ENCODE results near the gene CARF.

DNA sequence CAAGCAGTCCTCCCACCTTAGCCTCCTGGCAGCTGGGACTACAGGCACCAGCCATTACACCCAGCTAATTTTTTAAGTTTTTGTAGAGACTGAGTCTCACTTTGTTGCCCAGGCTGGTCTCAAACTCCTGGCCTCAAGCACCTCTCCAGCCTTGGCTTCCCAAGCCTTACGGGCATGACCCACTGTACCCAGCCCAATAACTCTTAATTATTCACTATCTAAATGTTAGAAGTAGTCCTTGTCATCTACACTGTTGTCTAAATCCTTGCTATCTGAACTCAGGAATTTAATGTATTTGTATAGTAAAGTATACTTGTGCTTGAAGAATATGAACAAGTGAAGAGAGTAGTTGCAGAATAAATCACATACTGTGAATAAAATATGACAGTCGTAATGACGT lies 64.7 kb downstream of the CARF start:
- TF ChIP-seq, protein P1, sequence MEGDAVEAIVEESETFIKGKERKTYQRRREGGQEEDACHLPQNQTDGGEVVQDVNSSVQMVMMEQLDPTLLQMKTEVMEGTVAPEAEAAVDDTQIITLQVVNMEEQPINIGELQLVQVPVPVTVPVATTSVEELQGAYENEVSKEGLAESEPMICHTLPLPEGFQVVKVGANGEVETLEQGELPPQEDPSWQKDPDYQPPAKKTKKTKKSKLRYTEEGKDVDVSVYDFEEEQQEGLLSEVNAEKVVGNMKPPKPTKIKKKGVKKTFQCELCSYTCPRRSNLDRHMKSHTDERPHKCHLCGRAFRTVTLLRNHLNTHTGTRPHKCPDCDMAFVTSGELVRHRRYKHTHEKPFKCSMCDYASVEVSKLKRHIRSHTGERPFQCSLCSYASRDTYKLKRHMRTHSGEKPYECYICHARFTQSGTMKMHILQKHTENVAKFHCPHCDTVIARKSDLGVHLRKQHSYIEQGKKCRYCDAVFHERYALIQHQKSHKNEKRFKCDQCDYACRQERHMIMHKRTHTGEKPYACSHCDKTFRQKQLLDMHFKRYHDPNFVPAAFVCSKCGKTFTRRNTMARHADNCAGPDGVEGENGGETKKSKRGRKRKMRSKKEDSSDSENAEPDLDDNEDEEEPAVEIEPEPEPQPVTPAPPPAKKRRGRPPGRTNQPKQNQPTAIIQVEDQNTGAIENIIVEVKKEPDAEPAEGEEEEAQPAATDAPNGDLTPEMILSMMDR (IDR thresholded peaks at IDR 0.05; ENCODE audit: low read depth, low read length, missing input control), result no peak
- TF ChIP-seq, protein P2, sequence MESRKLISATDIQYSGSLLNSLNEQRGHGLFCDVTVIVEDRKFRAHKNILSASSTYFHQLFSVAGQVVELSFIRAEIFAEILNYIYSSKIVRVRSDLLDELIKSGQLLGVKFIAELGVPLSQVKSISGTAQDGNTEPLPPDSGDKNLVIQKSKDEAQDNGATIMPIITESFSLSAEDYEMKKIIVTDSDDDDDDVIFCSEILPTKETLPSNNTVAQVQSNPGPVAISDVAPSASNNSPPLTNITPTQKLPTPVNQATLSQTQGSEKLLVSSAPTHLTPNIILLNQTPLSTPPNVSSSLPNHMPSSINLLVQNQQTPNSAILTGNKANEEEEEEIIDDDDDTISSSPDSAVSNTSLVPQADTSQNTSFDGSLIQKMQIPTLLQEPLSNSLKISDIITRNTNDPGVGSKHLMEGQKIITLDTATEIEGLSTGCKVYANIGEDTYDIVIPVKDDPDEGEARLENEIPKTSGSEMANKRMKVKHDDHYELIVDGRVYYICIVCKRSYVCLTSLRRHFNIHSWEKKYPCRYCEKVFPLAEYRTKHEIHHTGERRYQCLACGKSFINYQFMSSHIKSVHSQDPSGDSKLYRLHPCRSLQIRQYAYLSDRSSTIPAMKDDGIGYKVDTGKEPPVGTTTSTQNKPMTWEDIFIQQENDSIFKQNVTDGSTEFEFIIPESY (IDR thresholded peaks at IDR 0.05), result no peak
- TF ChIP-seq JUND (IDR thresholded peaks at IDR 0.05), result no peak
